IPS DF 6.9 (cell line): Measurements from ENCODE around the gene KCNC2.
"Not testable (repeated sequence)": the region's sequence is repeated elsewhere in the genome, so short reads cannot be mapped to it uniquely, and the experiment has no call there.

Experiments
- DNase-seq: peaks from one replicate; pipeline ENCODE4 v3.0.0-alpha.2; 2013; ENCODE audit warnings: low read depth, low spot score
- H3K27ac ChIP-seq: one replicate; pipeline ENCODE4 v1.5.1; 2013; ENCODE audit warnings: low read length, control low read depth
- H3K27me3 ChIP-seq: 2 replicates; pipeline ENCODE4 v1.6.1; 2013; ENCODE audit warnings: mild to moderate bottlenecking, low read length; ENCODE audit not compliant: control insufficient read depth, insufficient read depth
- H3K36me3 ChIP-seq: 2 replicates; pipeline ENCODE4 v1.6.1; 2013; ENCODE audit warnings: low read length; ENCODE audit not compliant: control insufficient read depth, insufficient read depth
- H3K4me1 ChIP-seq: 2 replicates; pipeline ENCODE4 v1.6.1; 2013; ENCODE audit warnings: low read length; ENCODE audit not compliant: control insufficient read depth, insufficient read depth
- H3K4me3 ChIP-seq: 2 replicates; pipeline ENCODE4 v1.5.1; 2013; ENCODE audit warnings: mild to moderate bottlenecking, low read length
- H3K9me3 ChIP-seq: 2 replicates; pipeline ENCODE4 v1.6.1; 2013; ENCODE audit warnings: low read length, inconsistent platforms; ENCODE audit not compliant: control insufficient read depth, insufficient read depth
- WGBS: extraction: QIAGEN DNeasy Blood & Tissue Kit; methylation state at CpG from one replicate; pipeline ENCODE4 v1.1.7; 2013; ENCODE audit warnings: mixed read lengths, missing lambda C conversion rate; ENCODE audit not compliant: insufficient read length, insufficient coverage; 5-methylcytosine and 5-hydroxymethylcytosine counted together

Gene KCNC2

GRCh38 chr12:75205558-75205957 is 4.1 kb downstream of the KCNC2 start:
- Histone ChIP-seq H3K27me3 (peaks cover 29% of the 10 kb centered on the region), H3K4me1 (no peaks in the 10 kb centered on the region), H3K36me3 (no peaks in the 10 kb centered on the region), H3K27ac (no peak overlapping the region), H3K4me3 (no peak overlapping the region), H3K9me3 (no peaks in the 10 kb centered on the region)
- no CpG with 5 or more reads among the region's 1 CpG for WGBS
- no peak for DNase-seq

- Histone ChIP-seq H3K27me3 (no peaks in the 10 kb centered on the region), H3K4me1 (no peaks in the 10 kb centered on the region), H3K4me3 (no peak overlapping the region), H3K9me3 (no peaks in the 10 kb centered on the region), H3K36me3 (no peaks in the 10 kb centered on the region), H3K27ac (no peak overlapping the region)
- no peak for DNase-seq
Observed at GRCh38 chr12:75196865-75197264, 12.8 kb downstream of the KCNC2 start.

- Histone ChIP-seq H3K27ac (no peak overlapping the region), H3K36me3 (no peaks in the 10 kb centered on the region), H3K27me3 (no peaks in the 10 kb centered on the region), H3K4me1 (no peaks in the 10 kb centered on the region), H3K9me3 (no peaks in the 10 kb centered on the region), H3K4me3 (no peak overlapping the region)
- no CpG with 5 or more reads among the region's 3 CpGs for whole genome bisulfite sequencing
- DNase-seq, result no peak
Observed at GRCh38 chr12:75196408-75196807, 13.2 kb downstream of the KCNC2 start.

GRCh38 chr12:75194250-75194649 is 15.4 kb downstream of the KCNC2 start:
- Histone ChIP-seq H3K9me3 (no peaks in the 10 kb centered on the region), H3K4me3 (no peak overlapping the region), H3K27me3 (no peaks in the 10 kb centered on the region), H3K4me1 (no peaks in the 10 kb centered on the region), H3K36me3 (no peaks in the 10 kb centered on the region), H3K27ac (no peak overlapping the region)
- WGBS, result no CpG with 5 or more reads among the region's 3 CpGs
- DNase-seq, result no peak

GRCh38 chr12:75192196-75192595 is 17.4 kb downstream of the KCNC2 start:
- H3K36me3 ChIP-seq, result no peaks in the 10 kb centered on the region
- no peaks in the 10 kb centered on the region for H3K27me3 ChIP-seq
- WGBS, result no CpG with 5 or more reads among the region's 9 CpGs

GRCh38 chr12:75190846-75191245 is 18.8 kb downstream of the KCNC2 start:
- no peak overlapping the region for H3K27ac ChIP-seq
- H3K4me1 ChIP-seq, result no peaks in the 10 kb centered on the region
- no peaks in the 10 kb centered on the region for H3K27me3 ChIP-seq
- no peak overlapping the region for H3K4me3 ChIP-seq
- DNase-seq, result no peak
- no peaks in the 10 kb centered on the region for H3K36me3 ChIP-seq
- no peaks in the 10 kb centered on the region for H3K9me3 ChIP-seq

More at GRCh38 chr12:75192196-75192595, 17.4 kb downstream of the KCNC2 start:
- Histone ChIP-seq H3K4me1 (no peaks in the 10 kb centered on the region), H3K4me3 (no peak overlapping the region), H3K9me3 (no peaks in the 10 kb centered on the region), H3K27ac (no peak overlapping the region)
- no peak for DNase-seq

- not testable (repeated sequence) for H3K4me3 ChIP-seq, H3K36me3 ChIP-seq, H3K9me3 ChIP-seq, H3K4me1 ChIP-seq, DNase-seq, H3K27ac ChIP-seq, H3K27me3 ChIP-seq
- WGBS, result no CpG with 5 or more reads among the region's 3 CpGs
Observed at GRCh38 chr12:75185881-75186280, 23.8 kb downstream of the KCNC2 start.

GRCh38 chr12:75184516-75184915 is 25.1 kb downstream of the KCNC2 start:
- H3K4me1 ChIP-seq, result no peaks in the 10 kb centered on the region
- DNase-seq, result no peak
- H3K9me3 ChIP-seq, result no peaks in the 10 kb centered on the region
- no peak overlapping the region for H3K27ac ChIP-seq
- no peaks in the 10 kb centered on the region for H3K36me3 ChIP-seq
- H3K27me3 ChIP-seq, result no peaks in the 10 kb centered on the region
- no peak overlapping the region for H3K4me3 ChIP-seq

GRCh38 chr12:75183967-75184366 is 25.7 kb downstream of the KCNC2 start:
- Histone ChIP-seq H3K36me3 (no peaks in the 10 kb centered on the region), H3K27ac (no peak overlapping the region), H3K27me3 (no peaks in the 10 kb centered on the region), H3K4me3 (no peak overlapping the region), H3K9me3 (no peaks in the 10 kb centered on the region), H3K4me1 (no peaks in the 10 kb centered on the region)
- WGBS, result 100% methylated on average over 1 of the region's 4 CpGs
- DNase-seq, result no peak

GRCh38 chr12:75177997-75178396 is 31.6 kb downstream of the KCNC2 start:
- no peaks in the 10 kb centered on the region for H3K4me1 ChIP-seq
- H3K36me3 ChIP-seq, result no peaks in the 10 kb centered on the region
- no peak overlapping the region for H3K4me3 ChIP-seq
- no peaks in the 10 kb centered on the region for H3K9me3 ChIP-seq
- H3K27me3 ChIP-seq, result no peaks in the 10 kb centered on the region
- no peak for DNase-seq
- H3K27ac ChIP-seq, result no peak overlapping the region

GRCh38 chr12:75172611-75173010 is 37.0 kb downstream of the KCNC2 start:
- Histone ChIP-seq H3K4me1 (no peaks in the 10 kb centered on the region), H3K36me3 (no peaks in the 10 kb centered on the region), H3K9me3 (no peaks in the 10 kb centered on the region), H3K27me3 (no peaks in the 10 kb centered on the region), H3K27ac (no peak overlapping the region), H3K4me3 (no peak overlapping the region)
- DNase-seq, result no peak
- no CpG with 5 or more reads among the region's 1 CpG for WGBS
